A673 (cell line): ENCODE measurements around the gene LXN.

Experiments
- CTCF ChIP-seq: fragments of 300-800, 200-600 bp; sonication (generic); conservative IDR thresholded peaks from 2 replicates; pipeline ENCODE4 v1.5.1; 2017; ENCODE audit warnings: low read depth, mild to moderate bottlenecking, antibody characterized with exemption, low read length, moderate library complexity, mixed read lengths
- EZH2 ChIP-seq: fragments of 200-600 bp; sonication (generic); IDR thresholded peaks from 2 replicates; pipeline ENCODE4 v1.6.1; 2017; ENCODE audit warnings: borderline replicate concordance, low read depth, mild to moderate bottlenecking, mixed read lengths, antibody characterized with exemption, low read length; ENCODE audit not compliant: poor library complexity, severe bottlenecking

GRCh38 chr3:158644345-158644908 is 28.0 kb downstream of the LXN start, which contains the start of gene GFM1:
- peak; percentile 87 for TF ChIP-seq CTCF
- no peak for TF ChIP-seq EZH2
